ENCODE results near the gene PTPMT1. TPM values are rescaled to one million over a fixed set of nuclear protein-coding genes. Genes with fewer than 3 reads are reported as not detected.

Gene PTPMT1, protein sequence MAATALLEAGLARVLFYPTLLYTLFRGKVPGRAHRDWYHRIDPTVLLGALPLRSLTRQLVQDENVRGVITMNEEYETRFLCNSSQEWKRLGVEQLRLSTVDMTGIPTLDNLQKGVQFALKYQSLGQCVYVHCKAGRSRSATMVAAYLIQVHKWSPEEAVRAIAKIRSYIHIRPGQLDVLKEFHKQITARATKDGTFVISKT
- 100 to 1,000 TPM in 3 of 4 donors, 10 to 100 TPM in 1; 100.0 to 152 (median 130) TPM for total RNA-seq
- polyA plus RNA-seq, result 10 to 100 TPM; 31.0 to 43.1 (median 37.2) TPM

DNA sequence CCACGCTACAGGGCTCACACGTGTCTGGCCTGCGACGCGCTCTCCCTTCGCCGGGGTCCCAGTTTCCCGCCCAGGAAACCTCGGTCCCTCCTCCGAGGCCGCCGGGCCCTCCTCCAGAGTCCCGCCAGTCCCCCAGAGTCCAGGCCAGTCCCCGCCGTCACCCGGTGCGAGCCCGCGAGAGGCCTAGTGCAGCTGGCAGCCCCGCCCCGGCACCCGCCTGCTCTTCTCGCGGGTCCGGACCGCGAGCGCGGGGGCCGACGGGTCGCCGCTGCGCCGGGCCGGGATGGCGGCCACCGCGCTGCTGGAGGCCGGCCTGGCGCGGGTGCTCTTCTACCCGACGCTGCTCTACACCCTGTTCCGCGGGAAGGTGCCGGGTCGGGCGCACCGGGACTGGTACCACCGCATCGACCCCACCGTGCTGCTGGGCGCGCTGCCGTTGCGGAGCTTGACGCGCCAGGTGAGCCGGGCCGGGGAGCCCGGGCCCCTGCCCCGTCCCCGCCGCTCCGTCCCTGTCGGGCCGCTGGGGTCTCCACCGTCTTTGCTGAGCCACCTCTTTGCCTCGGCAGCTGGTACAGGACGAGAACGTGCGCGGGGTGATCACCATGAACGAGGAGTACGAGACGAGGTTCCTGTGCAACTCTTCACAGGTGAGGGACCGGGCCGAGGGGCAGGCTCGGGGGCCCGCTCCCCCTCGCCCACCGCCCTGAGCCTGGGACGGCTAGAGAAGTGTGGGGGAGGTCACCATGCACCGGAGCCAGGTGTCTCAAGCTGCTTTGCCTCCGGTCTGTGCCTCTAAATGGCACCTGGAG lies at the start of gene PTPMT1:
TSS of gene PTPMT1 (plus strand) at position 260 of the 809 bp plus-strand sequence. CDS start at position 284, 24 bp downstream.
- H3K9me3 ChIP-seq, result no peaks in the 10 kb centered on the region
- peak within 1 kb of the TSS; percentile 63 to 96 (median 80) for H3K4me3 ChIP-seq
- WGBS, 2 donors, result 1% methylated on average over 86 of the region's 86 CpGs
- peaks cover 0 to 20% (median 12%) of the 10 kb centered on the region in 4 donors for H3K4me1 ChIP-seq
- TF ChIP-seq EP300 (IDR thresholded peaks at IDR 0.05) (no peak), POLR2AphosphoS5 (IDR thresholded peaks at IDR 0.05) (peak in 2 of 4 donors; percentile 56 to 62)
- TF ChIP-seq, protein P1, sequence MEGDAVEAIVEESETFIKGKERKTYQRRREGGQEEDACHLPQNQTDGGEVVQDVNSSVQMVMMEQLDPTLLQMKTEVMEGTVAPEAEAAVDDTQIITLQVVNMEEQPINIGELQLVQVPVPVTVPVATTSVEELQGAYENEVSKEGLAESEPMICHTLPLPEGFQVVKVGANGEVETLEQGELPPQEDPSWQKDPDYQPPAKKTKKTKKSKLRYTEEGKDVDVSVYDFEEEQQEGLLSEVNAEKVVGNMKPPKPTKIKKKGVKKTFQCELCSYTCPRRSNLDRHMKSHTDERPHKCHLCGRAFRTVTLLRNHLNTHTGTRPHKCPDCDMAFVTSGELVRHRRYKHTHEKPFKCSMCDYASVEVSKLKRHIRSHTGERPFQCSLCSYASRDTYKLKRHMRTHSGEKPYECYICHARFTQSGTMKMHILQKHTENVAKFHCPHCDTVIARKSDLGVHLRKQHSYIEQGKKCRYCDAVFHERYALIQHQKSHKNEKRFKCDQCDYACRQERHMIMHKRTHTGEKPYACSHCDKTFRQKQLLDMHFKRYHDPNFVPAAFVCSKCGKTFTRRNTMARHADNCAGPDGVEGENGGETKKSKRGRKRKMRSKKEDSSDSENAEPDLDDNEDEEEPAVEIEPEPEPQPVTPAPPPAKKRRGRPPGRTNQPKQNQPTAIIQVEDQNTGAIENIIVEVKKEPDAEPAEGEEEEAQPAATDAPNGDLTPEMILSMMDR (IDR thresholded peaks at IDR 0.05), result no peak
- H3K27ac ChIP-seq, result peak within 1 kb of the TSS; percentile 72 to 89 (median 81)
- H3K27me3 ChIP-seq, result no peaks in the 10 kb centered on the region
- peaks cover 0 to 13% (median 0%) of the 10 kb centered on the region in 4 donors for H3K36me3 ChIP-seq
- intact Hi-C loops (cut with DNase I), result loop anchor here (5.0 kb wide), 1 partner anchor 98 kb away; no protein-coding TSS in a partner anchor
- DNase-seq, result peak; percentile 87

DNA sequence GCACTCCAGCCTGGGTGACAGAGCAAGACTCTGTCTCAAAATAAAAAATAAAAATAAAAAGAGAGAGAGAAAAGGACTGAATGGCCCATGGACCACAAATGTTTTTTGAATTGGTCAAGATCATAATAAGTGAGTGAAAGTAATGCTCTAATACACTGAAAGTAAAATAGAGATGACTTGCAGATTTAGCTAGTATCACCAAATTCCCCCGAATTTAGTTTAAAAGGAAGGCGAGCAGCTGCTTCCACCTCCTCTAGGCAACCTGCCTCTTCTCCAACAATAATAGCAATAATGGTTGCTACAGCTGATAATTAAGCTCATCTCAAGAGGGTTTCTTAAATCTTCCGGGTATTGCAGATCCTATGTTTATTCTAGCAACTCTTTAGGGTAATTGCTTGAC lies 49.2 kb upstream of the PTPMT1 start:
- Histone ChIP-seq H3K27me3 (no peaks in the 10 kb centered on the region), H3K4me1 (peaks cover 0 to 100% (median 94%) of the 10 kb centered on the region in 4 donors), H3K27ac (peak overlapping the region; percentile 11 to 67 (median 28)), H3K4me3 (no peak overlapping the region), H3K36me3 (no peaks in the 10 kb centered on the region), H3K9me3 (no peaks in the 10 kb centered on the region)
- TF ChIP-seq POLR2A (IDR thresholded peaks at IDR 0.05) (no peak), EP300 (IDR thresholded peaks at IDR 0.05) (no peak), POLR2AphosphoS5 (IDR thresholded peaks at IDR 0.05) (no peak)
- TF ChIP-seq, protein P1 (IDR thresholded peaks at IDR 0.05), result no peak
- no peak for DNase-seq
- intact Hi-C loops (cut with DNase I), result loop anchor here (5.0 kb wide), 1 partner anchor 36 kb away; the partner anchor contains the start of gene CELF1
- 77 to 82% methylated on average over 3 of the region's 3 CpGs for WGBS, 2 donors

DNA sequence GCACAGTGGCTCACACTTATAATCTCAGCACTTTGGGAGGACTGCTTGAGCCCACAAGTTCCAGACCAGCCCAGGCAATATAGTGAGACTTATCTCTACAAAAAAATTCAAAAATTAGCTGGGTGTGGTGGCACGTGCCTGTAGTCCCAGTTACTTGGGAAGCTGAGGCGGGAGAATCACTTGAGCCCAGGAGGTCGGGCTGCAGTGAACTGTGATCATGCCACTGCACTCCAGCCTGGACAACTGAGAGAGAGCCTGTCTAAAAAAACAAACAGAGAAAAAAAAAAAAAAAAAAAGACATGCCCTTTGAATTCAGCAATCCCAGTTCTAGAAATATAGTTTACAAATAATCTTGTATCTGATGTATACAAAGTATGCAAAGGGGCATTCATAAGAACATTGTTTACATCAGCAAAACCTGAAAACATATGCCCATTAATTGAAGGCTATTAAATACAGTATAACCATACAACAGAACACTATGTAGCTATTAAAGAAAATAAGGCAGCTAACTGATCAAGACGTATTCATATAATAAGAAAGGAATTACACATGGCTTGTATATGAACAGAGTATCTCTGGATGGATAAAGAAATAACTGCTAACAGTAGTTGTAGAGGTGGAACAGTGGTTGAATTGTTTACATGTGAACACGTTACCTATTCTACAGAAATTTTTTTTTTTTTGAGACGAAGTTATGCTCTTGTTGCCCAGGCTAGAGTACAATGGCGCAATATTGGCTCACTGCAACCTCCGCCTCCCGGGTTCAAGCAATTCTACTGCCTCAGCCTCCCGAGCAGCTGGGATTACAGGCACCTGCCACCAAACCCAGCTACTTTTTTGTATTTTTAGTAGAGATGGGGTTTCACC lies 48.2 kb upstream of the PTPMT1 start:
- H3K4me1 ChIP-seq, result peaks cover 0 to 100% (median 94%) of the 10 kb centered on the region in 4 donors
- H3K27ac ChIP-seq, result peak overlapping the region in 3 of 4 donors; percentile 16 to 90 (median 82)
- no peak overlapping the region for H3K4me3 ChIP-seq
- 76 to 84% methylated on average over 10 of the region's 10 CpGs for WGBS, 2 donors
- H3K9me3 ChIP-seq, result no peaks in the 10 kb centered on the region
- H3K36me3 ChIP-seq, result no peaks in the 10 kb centered on the region
- DNase-seq, result no peak
- no peak for TF ChIP-seq POLR2A (IDR thresholded peaks at IDR 0.05)
- TF ChIP-seq, protein P1 (IDR thresholded peaks at IDR 0.05), result no peak
- TF ChIP-seq POLR2AphosphoS5 (IDR thresholded peaks at IDR 0.05), result no peak
- no peak for TF ChIP-seq EP300 (IDR thresholded peaks at IDR 0.05)
- no peaks in the 10 kb centered on the region for H3K27me3 ChIP-seq
- intact Hi-C loops (cut with DNase I), result loop anchor here (5.0 kb wide), 1 partner anchor 35 kb away; the partner anchor contains the start of gene CELF1

DNA sequence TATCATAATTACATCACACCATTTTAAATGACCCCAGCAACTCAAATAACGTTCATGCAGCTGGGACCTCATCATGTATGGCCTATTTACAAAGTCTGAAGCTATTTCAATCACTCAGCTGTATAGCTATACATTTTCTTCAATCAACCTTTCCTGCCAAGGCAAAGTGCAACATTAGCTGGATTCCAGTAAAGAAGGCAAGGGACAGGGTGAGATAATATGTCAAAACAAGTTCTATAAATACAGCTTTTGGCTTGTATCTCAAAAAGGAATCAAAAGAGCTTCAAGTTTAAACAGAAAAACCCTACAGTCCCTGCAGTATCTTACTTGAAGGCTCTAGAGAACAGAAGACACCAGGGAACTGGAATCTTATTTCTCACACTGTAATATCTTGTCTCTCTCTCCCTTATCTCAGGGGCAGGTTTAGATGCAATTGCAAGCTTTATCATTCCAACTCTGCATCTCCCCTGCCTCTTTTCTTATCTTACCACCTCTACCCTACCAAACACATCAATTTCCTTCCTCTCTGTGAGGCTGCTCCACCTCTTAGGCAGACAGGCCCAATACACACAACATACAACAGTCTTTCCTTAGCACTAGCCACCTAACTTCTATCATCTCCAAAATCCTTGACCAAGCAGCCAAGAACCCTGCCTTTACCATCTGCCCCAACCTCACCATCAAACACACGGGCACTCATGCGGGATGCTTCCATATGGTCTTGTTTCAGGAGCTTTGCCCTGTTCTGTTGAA lies 47.0 kb upstream of the PTPMT1 start:
- Histone ChIP-seq H3K27ac (peak overlapping the region; percentile 50 to 90 (median 82)), H3K36me3 (no peaks in the 10 kb centered on the region), H3K9me3 (no peaks in the 10 kb centered on the region), H3K4me3 (no peak overlapping the region), H3K4me1 (peaks cover 0 to 100% (median 96%) of the 10 kb centered on the region in 4 donors), H3K27me3 (no peaks in the 10 kb centered on the region)
- WGBS, 2 donors, result 46 to 61% methylated on average over 3 of the region's 3 CpGs
- intact Hi-C loops (cut with DNase I), result loop anchor here (5.0 kb wide), 1 partner anchor 34 kb away; the partner anchor contains the start of gene CELF1
- TF ChIP-seq, protein P1 (IDR thresholded peaks at IDR 0.05), result no peak
- no peak for DNase-seq
